HCT116 (cell line): ENCODE measurements around the gene HAT1. TPM values are rescaled to one million over a fixed set of nuclear protein-coding genes. Genes with fewer than 3 reads are reported as not detected.

ENCODE experiments used
- ATAC-seq: fragments of 200-7000 bp; cut with Tn5 transposase; 2 replicates; pipeline ENCODE4 v1.9.1; 2020; ENCODE audit warnings: mild to moderate bottlenecking, moderate library complexity
- BruUV-seq: library from RNA; stranded (reverse); fragments of 400-500 nt; replicated peaks from 2 replicates; lab custom pipeline; 2021; lab: Mats Ljungman, UMichigan
- CTCF ChIA-PET: fragments of 300-600 bp; sonication (Branson Sonifier 250); formaldehyde crosslinking; loops from one replicate; lab custom pipeline; 2021; ENCODE audit warnings: antibody characterized with exemption; lab: Charles Lee
- POLR2A ChIA-PET: fragments of 300-600, 350-600 bp; sonication (Branson Sonifier 250); formaldehyde crosslinking; loops from one replicate; lab custom pipeline; 2021; ENCODE audit warnings: antibody characterized with exemption; lab: Charles Lee
- RAD21 ChIA-PET, 2 experiments: fragments of 300-600 bp; sonication (Branson Sonifier 250); formaldehyde crosslinking; loops; one replicate each; lab custom pipeline; 2023; ENCODE audit warnings: low total read pairs in 2 of 2; ENCODE audit not compliant: uncharacterized antibody in 2 of 2, unreplicated experiment in 2 of 2, low non-redundant PET in 1 of 2; lab: Charles Lee
- DNase-seq: peaks from one replicate; pipeline ENCODE4 v3.0.0-alpha.2; 2010; ENCODE audit warnings: low read depth, low spot score
- H2AFZ ChIP-seq: fragments of 200-600 bp; shearing (Covaris generic), sonication (generic); 2 replicates; pipeline ENCODE4 v1.6.1; 2017; ENCODE audit warnings: low read depth, mixed run types, mixed read lengths, antibody characterized with exemption, low read length; ENCODE audit not compliant: poor library complexity, severe bottlenecking
- H3K27ac ChIP-seq: 2 replicates; pipeline ENCODE4 v1.5.1; 2012; ENCODE audit warnings: low read depth, low read length
- H3K27me3 ChIP-seq: fragments of 200-600 bp; sonication (generic); 2 replicates; pipeline ENCODE4 v1.6.1; 2016; ENCODE audit warnings: mixed run types, low read length, mixed read lengths; ENCODE audit not compliant: insufficient read depth
- H3K36me3 ChIP-seq, 2 experiments: fragments of 200-500 bp in 1 of 2; fragments of 200-600 bp in 1 of 2; sonication (Bioruptor generic) in 1 of 2; sonication (generic) in 1 of 2; 2 replicates each; pipeline versions ENCODE4 v1.5.1 to v1.6.1; 2014 to 2016; ENCODE audit warnings: low read length in 2 of 2, inconsistent platforms in 1 of 2, mixed read lengths in 1 of 2, mixed run types in 1 of 2; ENCODE audit not compliant: insufficient read depth in 2 of 2, control insufficient read depth in 1 of 2
- H3K4me1 ChIP-seq, 2 experiments: fragments of 200-600 bp in 1 of 2; sonication (generic) in 1 of 2; 2 replicates each; pipeline versions ENCODE4 v1.5.1 to v1.6.1; 2012 to 2017; ENCODE audit warnings: low read length in 2 of 2, inconsistent platforms in 1 of 2, mild to moderate bottlenecking in 1 of 2, mixed read lengths in 1 of 2, mixed run types in 1 of 2, moderate library complexity in 1 of 2; ENCODE audit not compliant: insufficient read depth in 2 of 2, control insufficient read depth in 1 of 2
- H3K4me2 ChIP-seq: fragments of 200-600 bp; sonication (generic); 2 replicates; pipeline ENCODE4 v1.6.1; 2017; ENCODE audit warnings: mixed run types, low read length, mixed read lengths
- H3K4me3 ChIP-seq, 2 experiments: fragments of 200-600 bp in 1 of 2; sonication (generic) in 1 of 2; replicated peaks in 1 of 2; 2 replicates each; pipeline ENCODE4 v1.5.1; 2011 to 2016; ENCODE audit warnings: low read length in 2 of 2, control low read depth in 1 of 2, low read depth in 1 of 2, mild to moderate bottlenecking in 1 of 2, mixed read lengths in 1 of 2, mixed run types in 1 of 2
- H3K79me2 ChIP-seq: fragments of 200-600 bp; sonication (generic); 2 replicates; pipeline ENCODE4 v1.6.1; 2017; ENCODE audit warnings: mild to moderate bottlenecking, mixed run types, low read length, moderate library complexity, mixed read lengths; ENCODE audit not compliant: insufficient read depth
- H3K9ac ChIP-seq: fragments of 200-600 bp; sonication (generic); 2 replicates; pipeline ENCODE4 v1.6.1; 2016; ENCODE audit warnings: low read length, mixed read lengths
- H3K9me2 ChIP-seq: fragments of 200-600 bp; sonication (generic), shearing (Covaris generic); 2 replicates; pipeline ENCODE4 v1.6.1; 2017; ENCODE audit warnings: mixed run types, mild to moderate bottlenecking, moderate library complexity; ENCODE audit not compliant: insufficient read depth
- H3K9me3 ChIP-seq, 2 experiments: fragments of 200-500 bp in 1 of 2; fragments of 200-600 bp in 1 of 2; sonication (Bioruptor generic) in 1 of 2; sonication (generic) in 1 of 2; 2 replicates each; pipeline ENCODE4 v1.6.1; 2014 to 2017; ENCODE audit warnings: low read length in 2 of 2, mixed read lengths in 2 of 2, inconsistent platforms in 1 of 2, low read depth in 1 of 2, mild to moderate bottlenecking in 1 of 2, mixed run types in 1 of 2, moderate library complexity in 1 of 2; ENCODE audit not compliant: control insufficient read depth in 1 of 2, insufficient read depth in 1 of 2
- H4K20me1 ChIP-seq: fragments of 200-600 bp; sonication (generic), shearing (Covaris generic); 2 replicates; pipeline ENCODE4 v1.6.1; 2017; ENCODE audit warnings: mixed run types, mild to moderate bottlenecking, moderate library complexity; ENCODE audit not compliant: insufficient read depth
- CTCF ChIP-seq, 3 experiments: fragments of 200-600 bp in 1 of 3; sonication (generic) in 1 of 3; IDR thresholded peaks in 2 of 3; conservative IDR thresholded peaks in 1 of 3; 2 replicates each; pipeline ENCODE4 v1.5.1; 2012 to 2017; ENCODE audit warnings: low read depth in 2 of 3, low read length in 2 of 3, antibody characterized with exemption in 1 of 3, borderline replicate concordance in 1 of 3, control low read depth in 1 of 3, mild to moderate bottlenecking in 1 of 3, mixed read lengths in 1 of 3, mixed run types in 1 of 3, moderate library complexity in 1 of 3; ENCODE audit not compliant: insufficient read depth in 1 of 3
- ELF1 ChIP-seq: IDR thresholded peaks from 2 replicates; pipeline ENCODE4 v1.6.1; 2012; ENCODE audit warnings: low read depth, borderline replicate concordance
- EZH2phosphoT487 ChIP-seq: fragments of 200-600 bp; IDR thresholded peaks from 2 replicates; pipeline ENCODE4 v1.6.1; 2018; ENCODE audit warnings: antibody characterized with exemption, borderline replicate concordance
- MAX ChIP-seq: IDR thresholded peaks from 2 replicates; pipeline ENCODE4 v1.6.1; 2012
- RAD21 ChIP-seq: IDR thresholded peaks from 2 replicates; pipeline ENCODE4 v1.6.1; 2012; ENCODE audit warnings: low read depth, mild to moderate bottlenecking
- SP1 ChIP-seq: IDR thresholded peaks from 2 replicates; pipeline ENCODE4 v1.6.1; 2012; ENCODE audit warnings: low read depth
- SRF ChIP-seq: IDR thresholded peaks from 2 replicates; pipeline ENCODE4 v1.6.1; 2012; ENCODE audit warnings: low read depth
- ZNF274 ChIP-seq: fragments of 200-500 bp; sonication (Bioruptor generic); IDR thresholded peaks from 2 replicates; pipeline ENCODE4 v1.6.1; 2014; ENCODE audit warnings: mild to moderate bottlenecking, low read depth, low read length, inconsistent platforms
- intact Hi-C: fragments of 100-400 bp; cut with micrococcal nuclease; formaldehyde crosslinking; loops from 2 replicates; pipeline ENCODE4 v1.10.0; 2022
- total RNA-seq: library from RNA; stranded (reverse); gene quantifications from one replicate; pipeline ENCODE4 v1.2.1, GENCODE V29; 2021; ENCODE audit not compliant: unreplicated experiment

Gene HAT1
- total RNA-seq, 1 experiment from 2014 or later, result 72.6 TPM

- Histone ChIP-seq H3K4me2 (no peak overlapping the region), H3K4me1 (peaks cover 6 to 15% of the 10 kb centered on the region in 2 experiments), H3K27me3 (no peaks in the 10 kb centered on the region), H4K20me1 (no peaks in the 10 kb centered on the region), H3K79me2 (peaks cover 24% of the 10 kb centered on the region), H3K9me3 (no peaks in the 10 kb centered on the region), H2AFZ (no peak overlapping the region), H3K27ac (no peak overlapping the region), H3K4me3 (no peak overlapping the region), H3K9me2 (no peaks in the 10 kb centered on the region), H3K9ac (no peak overlapping the region), H3K36me3 (no peaks in the 10 kb centered on the region)
- TF ChIP-seq ELF1, result no peak
- no peak for TF ChIP-seq ZNF274
- TF ChIP-seq MAX, result no peak
- peak; percentile 57 for TF ChIP-seq RAD21
- peak in 2 of 3 experiments; percentile 22 to 26; a peak in 2 of 6 replicates for TF ChIP-seq CTCF (IDR thresholded peaks at IDR 0.05 in 2 of 3, conservative IDR thresholded peaks at IDR 0.05 in 1 of 3; ENCODE audit: borderline replicate concordance in 1 of 3, insufficient read depth in 1 of 3, low read depth in 2 of 3, low read length in 2 of 3)
- TF ChIP-seq SP1, result no peak
- no peak for TF ChIP-seq SRF
- TF ChIP-seq EZH2phosphoT487, result no peak
- ATAC-seq (0 out of 2 replicates have a peak, but pooled peaks have one; percentile 27), DNase-seq (no peak)
- ChIA-PET CTCF (interaction anchor here (1.0 kb wide), 1 partner anchor 146 kb away, joined by 4 read pairs; the partner anchor contains the start of gene DLX2), RAD21 (no interaction called here), POLR2A (no interaction called here)
- no TSS peak for BruUV-seq
- intact Hi-C loops, result loop anchor here (1.0 kb wide), 1 partner anchor 147 kb away; no protein-coding TSS in a partner anchor
Measured at GRCh38 chr2:171957061-171957460, 34.8 kb downstream of the HAT1 start.
